OCI-LY7 (cell line): ENCODE measurements around the gene AMFR. TPM values are rescaled to one million over a fixed set of nuclear protein-coding genes. Genes with fewer than 3 reads are reported as not detected.

ENCODE experiments used
- BruUV-seq: library from RNA; stranded (reverse); fragments of 400-500 nt; replicated peaks from 2 replicates; lab custom pipeline; 2021; lab: Mats Ljungman, UMichigan
- CTCF ChIA-PET: fragments of 300-600 bp; sonication (Branson Sonifier 250); formaldehyde crosslinking; loops from one replicate; lab custom pipeline; 2022; ENCODE audit warnings: antibody characterized with exemption; ENCODE audit not compliant: unreplicated experiment; lab: Charles Lee
- POLR2A ChIA-PET: fragments of 300-600 bp; sonication (Branson Sonifier 250); formaldehyde crosslinking; loops from one replicate; lab custom pipeline; 2022; ENCODE audit warnings: antibody characterized with exemption; lab: Charles Lee
- DNase-seq: peaks from one replicate; pipeline ENCODE4 v3.0.0-alpha.2; 2015; ENCODE audit warnings: low spot score
- H2AFZ ChIP-seq: fragments of 200-600 bp; sonication (generic), shearing (Covaris generic); 2 replicates; pipeline ENCODE4 v1.6.1; 2014; ENCODE audit warnings: mild to moderate bottlenecking, antibody characterized with exemption, low read length, moderate library complexity
- H3K27ac ChIP-seq: fragments of 200-600 bp; sonication (generic); 2 replicates; pipeline ENCODE4 v1.5.1; 2014; ENCODE audit warnings: mixed run types, low read depth, mild to moderate bottlenecking, moderate library complexity, low read length, inconsistent platforms; ENCODE audit not compliant: poor library complexity, severe bottlenecking
- H3K36me3 ChIP-seq: fragments of 200-600 bp; sonication (generic); 2 replicates; pipeline ENCODE4 v1.6.1; 2014; ENCODE audit warnings: mild to moderate bottlenecking, antibody characterized with exemption, low read length, moderate library complexity, mixed read lengths; ENCODE audit not compliant: insufficient read depth
- H3K4me1 ChIP-seq: fragments of 200-600 bp; sonication (generic); 2 replicates; pipeline ENCODE4 v1.5.1; 2014; ENCODE audit warnings: mild to moderate bottlenecking, low read length; ENCODE audit not compliant: insufficient read depth, poor library complexity, severe bottlenecking
- H3K4me2 ChIP-seq: fragments of 200-600 bp; sonication (generic); 2 replicates; pipeline ENCODE4 v1.6.1; 2014; ENCODE audit warnings: mild to moderate bottlenecking, low read length
- H3K4me3 ChIP-seq: fragments of 200-600 bp; sonication (generic); 2 replicates; pipeline ENCODE4 v1.5.1; 2014; ENCODE audit warnings: mild to moderate bottlenecking, low read depth, low read length; ENCODE audit not compliant: poor library complexity, severe bottlenecking
- H3K79me2 ChIP-seq: fragments of 200-600 bp; sonication (generic); 2 replicates; pipeline ENCODE4 v1.6.1; 2016; ENCODE audit warnings: low read depth, mild to moderate bottlenecking, low read length, moderate library complexity, mixed read lengths; ENCODE audit not compliant: insufficient read depth
- H3K9me2 ChIP-seq: fragments of 200-600 bp; sonication (generic); 2 replicates; pipeline ENCODE4 v1.6.1; 2016; ENCODE audit warnings: mild to moderate bottlenecking, low read length, mixed read lengths; ENCODE audit not compliant: insufficient read depth
- H3K9me3 ChIP-seq: fragments of 200-600 bp; sonication (generic); 2 replicates; pipeline ENCODE4 v1.6.1; 2014; ENCODE audit warnings: mild to moderate bottlenecking, mixed run types, low read length, mixed read lengths
- H4K20me1 ChIP-seq: fragments of 200-600 bp; sonication (generic); 2 replicates; pipeline ENCODE4 v1.6.1; 2014; ENCODE audit warnings: mild to moderate bottlenecking, antibody characterized with exemption, low read length, moderate library complexity, mixed read lengths; ENCODE audit not compliant: insufficient read depth
- EZH2phosphoT487 ChIP-seq: fragments of 200-600 bp; sonication (generic); IDR thresholded peaks from 2 replicates; pipeline ENCODE4 v1.6.1; 2018; ENCODE audit warnings: low read depth, borderline replicate concordance, mild to moderate bottlenecking, mixed run types, antibody characterized with exemption, low read length, moderate library complexity, mixed read lengths
- intact Hi-C: fragments of 100-400 bp; cut with micrococcal nuclease; formaldehyde crosslinking; loops from one replicate; pipeline ENCODE4 v1.10.0; 2022; ENCODE audit not compliant: unreplicated experiment
- total RNA-seq, 2 experiments: library from RNA; depleted of rRNA in 1 of 2; stranded (reverse); fragments of >200 nt in 1 of 2; shearing (Covaris generic) in 1 of 2; gene quantifications; 2 replicates each; pipeline ENCODE4 v1.2.3, GENCODE V29; 2014 to 2022
- TF ChIP-seq, protein P1 (sequence below): fragments of 200-600 bp; sonication (generic); conservative IDR thresholded peaks from 2 replicates; pipeline ENCODE4 v1.5.1; 2014; ENCODE audit warnings: mild to moderate bottlenecking, antibody characterized with exemption, low read length, moderate library complexity, mixed read lengths

AMFR gene
- total RNA-seq, 2 experiments from 2014 or later = 87.7 to 101 TPM

DNA sequence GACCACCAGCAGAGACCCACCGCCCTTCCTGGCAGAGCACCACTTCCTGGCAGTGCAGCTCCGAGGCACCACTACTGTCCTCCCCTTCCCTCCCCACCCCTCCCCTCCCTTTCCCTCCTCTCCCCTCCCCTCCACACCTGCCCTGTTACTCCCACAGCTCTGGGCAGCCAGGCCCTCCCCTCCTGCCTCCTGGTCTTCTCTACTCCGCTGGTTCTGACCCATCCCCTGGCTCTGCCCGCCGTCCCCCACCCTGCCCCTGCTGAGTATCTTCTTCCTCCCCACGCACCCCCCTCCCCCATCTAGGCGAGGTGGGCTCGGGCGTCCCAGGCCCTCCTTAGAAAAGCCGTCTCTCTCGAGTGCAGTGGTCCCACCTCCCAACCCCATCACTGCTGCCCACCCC is 77.7 kb downstream of the AMFR start:
- Histone ChIP-seq H3K4me3 (no peak overlapping the region), H3K79me2 (no peaks in the 10 kb centered on the region), H2AFZ (no peak overlapping the region), H3K4me2 (no peak overlapping the region), H3K9me2 (no peaks in the 10 kb centered on the region), H3K4me1 (no peaks in the 10 kb centered on the region), H3K27ac (no peak overlapping the region), H3K36me3 (no peaks in the 10 kb centered on the region), H3K9me3 (no peaks in the 10 kb centered on the region), H4K20me1 (no peaks in the 10 kb centered on the region)
- ChIA-PET POLR2A (no interaction called here), CTCF (no interaction called here)
- TF ChIP-seq, protein P1, sequence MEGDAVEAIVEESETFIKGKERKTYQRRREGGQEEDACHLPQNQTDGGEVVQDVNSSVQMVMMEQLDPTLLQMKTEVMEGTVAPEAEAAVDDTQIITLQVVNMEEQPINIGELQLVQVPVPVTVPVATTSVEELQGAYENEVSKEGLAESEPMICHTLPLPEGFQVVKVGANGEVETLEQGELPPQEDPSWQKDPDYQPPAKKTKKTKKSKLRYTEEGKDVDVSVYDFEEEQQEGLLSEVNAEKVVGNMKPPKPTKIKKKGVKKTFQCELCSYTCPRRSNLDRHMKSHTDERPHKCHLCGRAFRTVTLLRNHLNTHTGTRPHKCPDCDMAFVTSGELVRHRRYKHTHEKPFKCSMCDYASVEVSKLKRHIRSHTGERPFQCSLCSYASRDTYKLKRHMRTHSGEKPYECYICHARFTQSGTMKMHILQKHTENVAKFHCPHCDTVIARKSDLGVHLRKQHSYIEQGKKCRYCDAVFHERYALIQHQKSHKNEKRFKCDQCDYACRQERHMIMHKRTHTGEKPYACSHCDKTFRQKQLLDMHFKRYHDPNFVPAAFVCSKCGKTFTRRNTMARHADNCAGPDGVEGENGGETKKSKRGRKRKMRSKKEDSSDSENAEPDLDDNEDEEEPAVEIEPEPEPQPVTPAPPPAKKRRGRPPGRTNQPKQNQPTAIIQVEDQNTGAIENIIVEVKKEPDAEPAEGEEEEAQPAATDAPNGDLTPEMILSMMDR = no peak
- no peak for TF ChIP-seq EZH2phosphoT487
- no peak for DNase-seq
- intact Hi-C loops = no loop called here
- no TSS peak for BruUV-seq

- ChIA-PET POLR2A (no interaction called here), CTCF (no interaction called here)
- Histone ChIP-seq H3K4me3 (no peak overlapping the region), H3K27ac (no peak overlapping the region), H4K20me1 (no peaks in the 10 kb centered on the region), H3K4me2 (no peak overlapping the region), H3K4me1 (no peaks in the 10 kb centered on the region), H2AFZ (no peak overlapping the region), H3K9me3 (no peaks in the 10 kb centered on the region), H3K9me2 (no peaks in the 10 kb centered on the region), H3K36me3 (no peaks in the 10 kb centered on the region), H3K79me2 (no peaks in the 10 kb centered on the region)
- no peak for DNase-seq
- TF ChIP-seq EZH2phosphoT487 = no peak
- TF ChIP-seq, protein P1 = no peak
- BruUV-seq = no TSS peak
- intact Hi-C loops = no loop called here
Observed at GRCh38 chr16:56347166-56347565, 78.2 kb downstream of the AMFR start.

DNA sequence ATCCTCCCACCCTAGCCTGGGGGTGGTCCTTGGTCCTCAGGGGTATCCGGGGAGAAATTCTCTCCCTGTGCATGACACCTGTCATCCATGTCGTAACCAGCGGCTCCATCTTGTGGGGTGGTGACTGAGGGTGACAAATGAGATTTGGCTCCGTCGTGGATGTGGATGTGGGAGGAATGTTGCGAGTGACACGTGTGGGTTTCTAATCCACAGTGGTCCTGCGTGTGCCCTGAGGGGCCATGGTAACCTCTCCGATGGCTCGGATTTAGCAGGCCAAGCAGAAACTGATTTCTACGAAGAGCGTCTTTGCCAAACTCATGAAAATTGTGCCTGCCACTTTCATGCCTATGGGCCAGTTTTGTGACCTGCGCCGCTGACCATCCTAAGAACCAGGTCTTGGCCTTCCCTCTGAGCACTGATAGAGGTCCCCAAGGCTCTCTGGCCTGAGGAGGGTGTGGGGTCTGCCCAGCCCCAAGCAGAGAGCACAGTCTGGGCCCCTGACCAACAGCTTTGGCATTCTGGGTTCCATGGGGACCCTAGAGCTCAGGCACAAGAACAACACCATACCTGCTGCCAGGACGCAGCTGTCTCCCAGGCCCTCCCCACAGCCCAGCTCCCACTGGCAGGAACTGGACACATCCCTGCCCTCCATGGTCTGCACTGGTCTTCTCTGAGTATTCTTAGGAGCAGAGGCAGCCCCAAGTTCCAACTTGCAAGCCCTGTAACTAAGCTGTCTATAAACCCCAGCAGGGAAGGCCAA is 79.0 kb downstream of the AMFR start:
- H2AFZ ChIP-seq = no peak overlapping the region
- H3K4me3 ChIP-seq = no peak overlapping the region
- H3K36me3 ChIP-seq = no peaks in the 10 kb centered on the region
- ChIA-PET CTCF (no interaction called here), POLR2A (no interaction called here)
- intact Hi-C loops = no loop called here
- BruUV-seq = no TSS peak
- no peaks in the 10 kb centered on the region for H3K4me1 ChIP-seq
- H3K9me2 ChIP-seq = no peaks in the 10 kb centered on the region
- H3K79me2 ChIP-seq = no peaks in the 10 kb centered on the region
- no peak for DNase-seq
- no peak overlapping the region for H3K4me2 ChIP-seq
- H3K27ac ChIP-seq = no peak overlapping the region
- no peak for TF ChIP-seq EZH2phosphoT487
- TF ChIP-seq, protein P1 = no peak
- no peaks in the 10 kb centered on the region for H4K20me1 ChIP-seq
- no peaks in the 10 kb centered on the region for H3K9me3 ChIP-seq
